Left cardiac atrium (tissue), 4 donors: ENCODE data around the gene CYP2B6. TPM values are rescaled to one million over a fixed set of nuclear protein-coding genes. Genes with fewer than 3 reads are reported as not detected.
"Not testable (repeated sequence)": the region's sequence is repeated elsewhere in the genome, so short reads cannot be mapped to it uniquely, and the experiment has no call there.

ENCODE experiments used
- ATAC-seq, 2 donors: fragments of 200-7000 bp; cut with Tn5 transposase; one replicate each; pipeline ENCODE4 v1.9.1; 2020; ENCODE audit warnings: mild to moderate bottlenecking in 2 of 2, moderate library complexity in 2 of 2
- DNase-seq: peaks from one replicate; pipeline ENCODE4 v3.0.0-alpha.2; 2020
- intact Hi-C, 2 donors: fragments of 100-400 bp; cut with DNase I; formaldehyde crosslinking; loops; one replicate each; pipeline versions ENCODE4 v1.14.1 to v1.15.1; 2022 to 2023
- total RNA-seq, 2 donors: library from RNA; stranded (reverse); fragmentation: NEBNext Ultra II Directional; extraction: Animal tissue kit (Norgen Biotek cat#: 25700); gene quantifications; one replicate each; pipeline ENCODE4 v1.2.1, GENCODE V29; 2021
- donor health status: DM: no; HTN: yes; CAD: no.
- donor health status: DM: no; HTN: yes; CAD: no; lungs with severe emphysema.
- donor health status: DM: yes; HTN: yes; CAD: no.
- donor health status: Dilated cardiomyopathy.

The CYP2B6 gene
- total RNA-seq, 2 donors from 2014 or later, result 0.12 TPM; not detected in 1

GRCh38 chr19:40976134-40976533 lies 14.9 kb upstream of the CYP2B6 start:
- DNase-seq, result no peak
- intact Hi-C loops, result loop anchor here in 1 of 2 donors (10.0 kb wide), 1 partner anchor 169 kb away; no protein-coding TSS in a partner anchor
- no peak for ATAC-seq

- intact Hi-C loops, result loop anchor here in 1 of 2 donors (10.0 kb wide), 1 partner anchor 168 kb away; no protein-coding TSS in a partner anchor
- ATAC-seq (no peak), DNase-seq (no peak)
Measured at GRCh38 chr19:40976724-40977123, 14.4 kb upstream of the CYP2B6 start.

- not testable (repeated sequence) for DNase-seq, ATAC-seq
- intact Hi-C loops, result loop anchor here in 1 of 2 donors (10.0 kb wide), 1 partner anchor 165 kb away; no protein-coding TSS in a partner anchor
Measured at GRCh38 chr19:40979759-40980158, 11.3 kb upstream of the CYP2B6 start.

- DNase-seq, ATAC-seq, intact Hi-C loops: not testable (repeated sequence)
Measured at GRCh38 chr19:40980743-40981442, 10.2 kb upstream of the CYP2B6 start.

GRCh38 chr19:40981591-40981990 lies 9.5 kb upstream of the CYP2B6 start:
- ATAC-seq (no peak), DNase-seq (no peak)
- intact Hi-C loops, result no loop called here

GRCh38 chr19:40982594-40983101 lies 8.4 kb upstream of the CYP2B6 start:
- no peak for ATAC-seq
- no peak for DNase-seq

GRCh38 chr19:40989453-40989852 lies 1.6 kb upstream of the CYP2B6 start:
- intact Hi-C loops, result no loop called here
- DNase-seq (no peak), ATAC-seq (no peak)

More at GRCh38 chr19:40982594-40983101, 8.4 kb upstream of the CYP2B6 start:
- intact Hi-C loops, result no loop called here

- DNase-seq (no peak), ATAC-seq (no peak)
- intact Hi-C loops, result no loop called here
Measured at GRCh38 chr19:40995355-40995754, 4.3 kb downstream of the CYP2B6 start.

- ATAC-seq, intact Hi-C loops, DNase-seq: not testable (repeated sequence)
Measured at GRCh38 chr19:40999018-40999417, 7.9 kb downstream of the CYP2B6 start.

GRCh38 chr19:41000310-41000737 lies 9.2 kb downstream of the CYP2B6 start:
- ATAC-seq (no peak), DNase-seq (no peak)
- intact Hi-C loops, result no loop called here

GRCh38 chr19:41001243-41001971 lies 10.3 kb downstream of the CYP2B6 start:
- no peak for ATAC-seq
- intact Hi-C loops, result no loop called here
- no peak for DNase-seq

- ATAC-seq, intact Hi-C loops, DNase-seq: not testable (repeated sequence)
Measured at GRCh38 chr19:41003656-41004055, 12.6 kb downstream of the CYP2B6 start.

GRCh38 chr19:41009700-41010235 lies 18.7 kb downstream of the CYP2B6 start:
- intact Hi-C loops, result no loop called here

GRCh38 chr19:41013359-41013758 lies 22.3 kb downstream of the CYP2B6 start:
- ATAC-seq (no peak), DNase-seq (no peak)
- intact Hi-C loops, result no loop called here

More at GRCh38 chr19:41009700-41010235, 18.7 kb downstream of the CYP2B6 start:
- DNase-seq (no peak), ATAC-seq (no peak)

GRCh38 chr19:41014643-41015042 lies 23.6 kb downstream of the CYP2B6 start:
- intact Hi-C loops, result no loop called here
- DNase-seq (no peak), ATAC-seq (no peak)

- intact Hi-C loops, result no loop called here
- no peak for DNase-seq
- no peak for ATAC-seq
Measured at GRCh38 chr19:41016488-41017071, 25.5 kb downstream of the CYP2B6 start.

- DNase-seq (no peak), ATAC-seq (no peak)
- intact Hi-C loops, result no loop called here
Measured at GRCh38 chr19:41018736-41019290, 27.7 kb downstream of the CYP2B6 start.

GRCh38 chr19:41019346-41019745 lies 28.3 kb downstream of the CYP2B6 start:
- DNase-seq (no peak), ATAC-seq (no peak)
- intact Hi-C loops, result no loop called here

GRCh38 chr19:41023193-41023592 lies 32.1 kb downstream of the CYP2B6 start:
- intact Hi-C loops, result no loop called here
- DNase-seq (no peak), ATAC-seq (no peak)
